Effector CD4-positive, alpha-beta T cell (primary cell): ENCODE measurements around the gene DNAAF5.

ENCODE experiments used
- DNase-seq: peaks from one replicate; pipeline ENCODE4 v3.0.0-alpha.2; 2020

The DNAAF5 gene

GRCh38 chr7:770741-771166 lies 44.3 kb downstream of the DNAAF5 start:
- DNase-seq, result no peak

GRCh38 chr7:771234-772004 lies 44.9 kb downstream of the DNAAF5 start:
- DNase-seq, result no peak

GRCh38 chr7:772005-772294 lies 45.5 kb downstream of the DNAAF5 start:
- no peak for DNase-seq

GRCh38 chr7:772392-772791 lies 45.9 kb downstream of the DNAAF5 start:
- DNase-seq, result no peak

- DNase-seq, result no peak
Measured at GRCh38 chr7:772861-773621, 46.5 kb downstream of the DNAAF5 start.

GRCh38 chr7:773622-773915 lies 47.1 kb downstream of the DNAAF5 start:
- no peak for DNase-seq

- DNase-seq, result peak; percentile 48
Measured at GRCh38 chr7:774161-775109, 47.9 kb downstream of the DNAAF5 start.

GRCh38 chr7:776381-776780 lies 49.9 kb downstream of the DNAAF5 start:
- no peak for DNase-seq

GRCh38 chr7:776992-777727 lies 50.7 kb downstream of the DNAAF5 start:
- no peak for DNase-seq

GRCh38 chr7:777728-778078 lies 51.2 kb downstream of the DNAAF5 start:
- DNase-seq, result no peak

GRCh38 chr7:778271-778967 lies 51.9 kb downstream of the DNAAF5 start:
- DNase-seq, result no peak

- no peak for DNase-seq
Measured at GRCh38 chr7:778968-779451, 52.5 kb downstream of the DNAAF5 start.

- no peak for DNase-seq
Measured at GRCh38 chr7:779480-779879, 53.0 kb downstream of the DNAAF5 start.

GRCh38 chr7:780081-780480 lies 53.6 kb downstream of the DNAAF5 start:
- no peak for DNase-seq

GRCh38 chr7:780516-780915 lies 54.0 kb downstream of the DNAAF5 start:
- DNase-seq, result no peak

GRCh38 chr7:781186-781849 lies 54.8 kb downstream of the DNAAF5 start:
- DNase-seq, result no peak

- no peak for DNase-seq
Measured at GRCh38 chr7:781936-782529, 55.5 kb downstream of the DNAAF5 start.

GRCh38 chr7:782718-783449 lies 56.4 kb downstream of the DNAAF5 start:
- DNase-seq, result no peak

GRCh38 chr7:783556-784490 lies 57.3 kb downstream of the DNAAF5 start:
- DNase-seq, result no peak
